IPS DF 6.9 (cell line): ENCODE data around the gene CMTM4.

ENCODE experiments used
- DNase-seq: peaks from one replicate; pipeline ENCODE4 v3.0.0-alpha.2; 2013; ENCODE audit warnings: low read depth, low spot score
- H3K27ac ChIP-seq: one replicate; pipeline ENCODE4 v1.5.1; 2013; ENCODE audit warnings: low read length, control low read depth
- H3K27me3 ChIP-seq: 2 replicates; pipeline ENCODE4 v1.6.1; 2013; ENCODE audit warnings: mild to moderate bottlenecking, low read length; ENCODE audit not compliant: control insufficient read depth, insufficient read depth
- H3K36me3 ChIP-seq: 2 replicates; pipeline ENCODE4 v1.6.1; 2013; ENCODE audit warnings: low read length; ENCODE audit not compliant: control insufficient read depth, insufficient read depth
- H3K4me1 ChIP-seq: 2 replicates; pipeline ENCODE4 v1.6.1; 2013; ENCODE audit warnings: low read length; ENCODE audit not compliant: control insufficient read depth, insufficient read depth
- H3K4me3 ChIP-seq: 2 replicates; pipeline ENCODE4 v1.5.1; 2013; ENCODE audit warnings: mild to moderate bottlenecking, low read length
- H3K9me3 ChIP-seq: 2 replicates; pipeline ENCODE4 v1.6.1; 2013; ENCODE audit warnings: low read length, inconsistent platforms; ENCODE audit not compliant: control insufficient read depth, insufficient read depth
- WGBS: extraction: QIAGEN DNeasy Blood & Tissue Kit; methylation state at CpG from one replicate; pipeline ENCODE4 v1.1.7; 2013; ENCODE audit warnings: mixed read lengths, missing lambda C conversion rate; ENCODE audit not compliant: insufficient read length, insufficient coverage; 5-methylcytosine and 5-hydroxymethylcytosine counted together

Gene CMTM4

DNA sequence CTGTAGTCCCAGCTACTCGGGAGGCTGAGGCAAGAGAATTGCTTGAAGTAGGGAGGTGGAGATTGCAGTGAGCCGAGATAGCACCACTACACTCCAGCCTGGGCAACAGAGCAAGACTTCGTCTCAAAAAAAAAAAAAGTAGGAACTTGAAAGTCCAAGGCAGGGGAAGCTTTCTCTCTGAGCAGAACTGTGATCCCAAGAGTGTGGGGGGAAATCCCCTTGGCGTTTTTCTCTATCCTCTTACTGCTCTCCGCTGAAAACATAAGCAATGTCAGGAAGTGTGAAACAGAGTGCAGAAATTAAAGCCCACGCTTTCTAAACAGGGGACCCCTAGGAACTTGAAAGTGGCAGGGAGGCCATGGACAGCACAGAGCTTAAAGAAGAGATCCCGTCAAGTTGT, 101.8 kb downstream of the CMTM4 start:
- no peak for DNase-seq
- Histone ChIP-seq H3K9me3 (no peaks in the 10 kb centered on the region), H3K4me3 (no peak overlapping the region), H3K4me1 (no peaks in the 10 kb centered on the region), H3K27ac (no peak overlapping the region), H3K27me3 (no peaks in the 10 kb centered on the region), H3K36me3 (no peaks in the 10 kb centered on the region)
- WGBS: no CpG with 5 or more reads among the region's 7 CpGs

DNA sequence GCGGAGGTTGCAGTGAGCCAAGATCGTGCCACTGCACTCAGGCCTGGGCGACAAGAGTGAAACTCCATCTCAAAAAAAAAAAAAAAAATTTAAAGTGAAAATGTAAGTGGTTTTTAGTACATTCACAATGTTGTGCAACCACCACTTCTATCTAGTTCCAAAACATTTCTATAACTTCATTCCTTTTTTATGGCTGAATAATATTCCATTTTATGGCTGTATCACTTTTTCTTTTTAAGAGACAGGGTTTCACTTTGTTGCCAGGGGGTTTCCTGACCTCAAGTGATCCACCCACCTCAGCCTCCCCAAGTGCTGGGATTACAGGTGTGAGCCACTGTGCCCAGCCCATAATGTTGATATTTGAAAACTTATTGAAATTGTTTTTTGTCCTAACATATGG, 103.7 kb downstream of the CMTM4 start:
- H3K4me1 ChIP-seq: no peaks in the 10 kb centered on the region
- no peaks in the 10 kb centered on the region for H3K9me3 ChIP-seq
- H3K27ac ChIP-seq: no peak overlapping the region
- no CpG with 5 or more reads among the region's 3 CpGs for WGBS
- DNase-seq: no peak
- H3K4me3 ChIP-seq: no peak overlapping the region
- no peaks in the 10 kb centered on the region for H3K27me3 ChIP-seq
- H3K36me3 ChIP-seq: no peaks in the 10 kb centered on the region

DNA sequence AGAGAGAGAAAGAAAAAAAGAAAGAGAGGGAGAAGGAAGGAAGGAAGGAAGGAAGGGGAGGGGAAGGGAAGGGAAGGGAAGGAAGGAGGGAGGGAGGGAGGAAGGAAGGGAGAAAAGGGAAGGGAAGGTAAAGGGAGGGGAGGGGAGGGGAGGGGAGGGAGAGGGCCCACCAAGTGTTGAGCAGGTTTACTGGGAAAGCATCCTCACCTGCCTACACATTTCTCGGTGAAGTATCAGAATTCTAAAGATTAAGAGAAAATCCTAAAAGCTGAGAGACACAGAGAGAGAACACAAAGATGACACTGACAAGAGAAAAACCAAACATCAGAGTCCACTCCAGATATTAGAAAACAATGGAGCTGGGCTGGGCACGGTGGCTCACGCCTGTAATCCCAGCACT, 104.3 kb downstream of the CMTM4 start:
- no peak for DNase-seq
- H3K27me3 ChIP-seq: no peaks in the 10 kb centered on the region
- no peaks in the 10 kb centered on the region for H3K4me1 ChIP-seq
- no peak overlapping the region for H3K27ac ChIP-seq
- H3K9me3 ChIP-seq: no peaks in the 10 kb centered on the region
- no CpG with 5 or more reads among the region's 3 CpGs for WGBS
- H3K4me3 ChIP-seq: no peak overlapping the region
- no peaks in the 10 kb centered on the region for H3K36me3 ChIP-seq

DNA sequence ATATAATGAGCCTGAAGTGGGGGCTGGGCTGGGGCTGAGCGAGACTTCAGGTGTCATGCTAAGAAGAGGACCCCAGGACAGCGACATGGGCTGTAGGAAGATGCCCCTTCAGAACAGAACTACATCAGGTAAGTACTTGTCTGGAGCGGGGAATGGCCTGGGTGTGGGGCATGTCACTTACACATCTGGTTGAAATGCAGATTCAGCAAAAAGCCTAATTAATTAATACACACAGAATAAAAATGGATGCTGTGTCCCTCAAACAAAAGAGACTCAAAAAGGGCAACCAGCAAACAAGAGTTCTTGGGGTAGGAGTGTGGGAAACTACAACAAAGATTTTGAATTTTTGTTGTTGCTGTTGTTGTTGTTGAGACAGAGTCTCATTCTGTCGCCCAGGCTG, 105.5 kb downstream of the CMTM4 start:
- H3K36me3 ChIP-seq: no peaks in the 10 kb centered on the region
- no peak overlapping the region for H3K4me3 ChIP-seq
- H3K9me3 ChIP-seq: no peaks in the 10 kb centered on the region
- no CpG with 5 or more reads among the region's 4 CpGs for WGBS
- H3K27me3 ChIP-seq: no peaks in the 10 kb centered on the region
- no peak overlapping the region for H3K27ac ChIP-seq
- no peak for DNase-seq
- H3K4me1 ChIP-seq: no peaks in the 10 kb centered on the region

DNA sequence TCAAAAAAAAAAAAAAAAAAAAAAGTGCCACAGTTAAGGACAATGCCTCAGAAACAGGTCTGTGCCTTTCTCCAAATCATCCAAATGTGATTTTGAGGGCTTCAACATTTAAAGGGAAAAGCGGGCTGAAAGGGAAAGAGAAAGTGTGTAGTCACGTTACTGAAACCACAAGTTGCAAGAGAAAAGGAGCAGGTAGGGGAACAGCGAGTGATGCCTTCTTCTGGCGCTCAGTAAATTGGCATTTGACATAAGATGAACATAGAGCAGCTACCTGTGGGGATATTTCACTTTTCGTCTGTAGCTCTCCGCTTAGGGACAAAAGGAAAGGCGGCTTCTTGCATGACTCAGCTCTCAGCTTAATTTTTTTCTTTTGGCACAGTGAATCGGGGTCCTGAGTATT, 106.2 kb downstream of the CMTM4 start:
- WGBS: no CpG with 5 or more reads among the region's 8 CpGs
- no peaks in the 10 kb centered on the region for H3K9me3 ChIP-seq
- H3K4me3 ChIP-seq: no peak overlapping the region
- no peaks in the 10 kb centered on the region for H3K4me1 ChIP-seq
- H3K36me3 ChIP-seq: no peaks in the 10 kb centered on the region
- no peak overlapping the region for H3K27ac ChIP-seq
- no peaks in the 10 kb centered on the region for H3K27me3 ChIP-seq
- no peak for DNase-seq

DNA sequence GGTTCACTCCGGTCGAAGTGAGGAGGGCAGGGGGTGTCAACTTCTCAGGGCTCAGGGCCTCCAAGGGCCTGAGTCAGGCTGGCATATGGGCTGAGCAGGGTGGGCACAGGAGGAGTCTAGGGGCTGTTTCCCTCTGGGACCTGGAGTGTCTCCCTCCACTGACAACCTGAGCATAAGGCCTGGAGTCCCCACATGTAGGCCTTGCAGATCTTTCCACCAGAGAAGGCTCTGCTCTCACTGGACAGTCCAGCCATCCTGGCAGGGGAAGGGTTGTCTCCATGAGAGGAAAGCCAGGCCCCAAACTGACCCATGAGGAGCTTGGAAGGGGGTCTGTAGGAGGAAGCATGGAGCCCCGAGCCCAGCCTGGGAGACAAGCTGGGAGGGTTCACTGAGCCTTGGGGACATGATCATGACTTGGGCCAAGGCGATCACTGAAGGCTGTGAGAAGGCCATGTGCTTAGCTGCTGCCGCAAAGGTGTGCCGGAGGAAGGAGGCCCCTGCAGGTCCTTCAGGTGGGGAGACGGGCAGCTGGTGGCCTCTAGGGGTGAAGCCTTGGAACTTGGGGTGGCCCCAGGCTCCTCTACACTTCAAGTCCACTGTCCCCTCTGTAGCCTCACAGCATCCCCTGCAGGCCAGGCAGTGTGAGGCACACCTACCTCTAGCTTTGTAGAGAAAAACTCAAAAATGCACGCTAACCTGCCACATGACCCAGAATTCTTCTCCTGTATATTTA, 107.4 kb downstream of the CMTM4 start:
- no peaks in the 10 kb centered on the region for H3K4me1 ChIP-seq
- H3K9me3 ChIP-seq: no peaks in the 10 kb centered on the region
- no peak overlapping the region for H3K4me3 ChIP-seq
- H3K27ac ChIP-seq: no peak overlapping the region
- H3K27me3 ChIP-seq: no peaks in the 10 kb centered on the region
- WGBS: no CpG with 5 or more reads among the region's 8 CpGs
- DNase-seq: no peak
- no peaks in the 10 kb centered on the region for H3K36me3 ChIP-seq

DNA sequence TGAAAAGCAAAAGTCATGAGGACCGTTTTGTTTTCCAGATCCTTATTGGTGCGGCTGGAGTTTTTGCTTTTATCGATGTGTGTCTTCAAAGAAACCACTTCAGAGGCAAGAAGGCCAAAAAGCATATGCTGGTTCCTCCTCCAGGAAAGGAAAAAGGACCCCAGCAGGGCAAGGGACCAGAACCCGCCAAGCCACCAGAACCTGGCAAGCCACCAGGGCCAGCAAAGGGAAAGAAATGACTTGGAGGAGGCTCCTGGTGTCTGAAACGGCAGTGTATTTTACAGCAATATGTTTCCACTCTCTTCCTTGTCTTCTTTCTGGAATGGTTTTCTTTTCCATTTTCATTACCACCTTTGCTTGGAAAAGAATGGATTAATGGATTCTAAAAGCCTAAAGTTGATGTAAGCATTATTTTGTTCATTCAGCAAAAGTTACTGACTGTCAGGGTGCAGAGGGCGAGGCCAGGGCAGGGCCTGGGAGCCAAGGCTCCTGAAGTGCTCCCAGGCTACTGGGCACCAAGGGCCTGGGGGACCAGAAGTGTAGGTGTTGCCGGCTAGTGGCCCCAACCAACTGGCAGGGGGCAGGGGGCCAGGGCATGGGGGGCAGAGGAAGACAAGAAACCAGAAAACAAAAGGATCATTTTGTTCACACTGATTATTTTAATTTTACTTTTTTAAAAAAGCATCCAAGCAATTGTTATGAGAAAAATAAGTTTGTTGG, 108.5 kb downstream of the CMTM4 start:
- Histone ChIP-seq H3K27ac (no peak overlapping the region), H3K9me3 (no peaks in the 10 kb centered on the region), H3K27me3 (no peaks in the 10 kb centered on the region), H3K36me3 (no peaks in the 10 kb centered on the region), H3K4me3 (no peak overlapping the region), H3K4me1 (no peaks in the 10 kb centered on the region)
- no peak for DNase-seq
- no CpG with 5 or more reads among the region's 7 CpGs for WGBS

DNA sequence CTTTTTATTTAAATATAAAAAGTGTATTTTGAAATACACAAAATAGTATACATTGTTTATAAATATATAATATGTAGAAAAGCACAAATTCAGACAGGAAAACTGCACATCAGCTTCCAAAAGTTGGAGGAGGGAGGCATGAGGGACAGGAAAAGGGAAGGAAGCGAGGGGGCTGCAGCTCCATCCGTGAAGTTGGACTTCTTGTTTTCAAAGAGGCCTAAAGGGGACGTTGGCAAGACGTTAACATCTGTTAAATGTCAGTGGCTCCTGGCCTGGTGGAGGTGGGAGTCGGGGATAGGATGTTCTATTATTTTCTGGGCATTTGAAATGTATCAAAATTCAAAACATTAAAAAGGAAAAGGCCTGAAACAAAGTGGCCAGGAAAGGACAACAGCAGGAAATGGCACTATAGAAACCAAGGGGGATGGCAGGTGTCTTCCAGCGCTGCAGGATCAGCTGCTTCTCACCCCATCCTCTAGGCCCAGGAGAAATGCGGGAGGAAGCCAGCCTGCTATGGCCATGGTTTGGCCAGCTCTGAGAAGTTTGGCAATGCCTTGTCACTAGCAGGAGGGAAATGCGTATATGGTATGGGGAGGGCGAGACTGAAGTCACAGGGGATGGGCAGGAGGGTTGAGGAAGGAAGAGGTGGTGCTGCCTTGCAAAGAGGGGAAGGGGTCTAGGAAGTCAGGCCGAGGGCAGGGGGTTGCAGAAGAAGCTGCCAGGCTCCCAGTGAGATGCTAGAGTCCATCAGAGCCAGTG, 110.9 kb downstream of the CMTM4 start:
- Histone ChIP-seq H3K27me3 (no peaks in the 10 kb centered on the region), H3K9me3 (no peaks in the 10 kb centered on the region), H3K27ac (no peak overlapping the region), H3K4me3 (no peak overlapping the region), H3K4me1 (peaks cover 2% of the 10 kb centered on the region; the same call in 1 of the 2 replicates), H3K36me3 (no peaks in the 10 kb centered on the region)
- no peak for DNase-seq
- no CpG with 5 or more reads among the region's 10 CpGs for WGBS

DNA sequence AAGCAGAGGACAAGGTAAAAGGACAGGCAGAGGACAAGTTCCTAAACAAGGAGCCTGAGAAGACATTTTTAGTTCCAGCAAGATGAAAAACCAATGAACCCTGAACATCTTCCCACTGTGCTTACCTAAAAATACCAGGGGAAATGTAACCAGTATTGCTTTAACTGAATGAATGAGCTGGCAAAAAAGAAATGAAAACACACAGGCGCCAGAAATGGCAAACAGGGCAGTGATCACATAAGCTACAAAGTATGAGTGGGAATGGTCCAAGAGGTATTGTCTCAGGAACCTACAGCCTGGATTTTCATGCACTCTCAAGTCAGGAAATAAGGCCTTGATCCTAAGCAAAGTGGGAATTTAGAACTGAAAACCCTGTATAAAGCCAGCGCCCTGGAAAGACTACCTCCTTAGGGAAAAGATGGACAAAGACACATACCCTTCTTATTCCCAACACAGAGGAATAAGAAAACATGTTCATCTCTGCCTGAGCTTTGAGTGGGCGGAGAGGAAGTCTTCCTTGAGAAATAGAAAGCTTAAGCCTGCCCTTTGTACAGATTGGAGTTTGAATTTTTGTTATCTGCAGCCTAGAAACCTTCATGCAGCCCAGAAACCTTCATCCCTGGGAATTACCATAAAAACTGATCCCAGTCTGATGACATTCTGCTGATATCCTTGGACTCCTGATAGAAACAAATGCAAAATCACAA, 115.1 kb downstream of the CMTM4 start:
- WGBS: no CpG with 5 or more reads among the region's 3 CpGs
- Histone ChIP-seq H3K4me3 (no peak overlapping the region), H3K9me3 (no peaks in the 10 kb centered on the region), H3K36me3 (no peaks in the 10 kb centered on the region), H3K4me1 (peaks cover 2% of the 10 kb centered on the region; the same call in 1 of the 2 replicates), H3K27me3 (peaks cover 27% of the 10 kb centered on the region), H3K27ac (no peak overlapping the region)
- DNase-seq: no peak

DNA sequence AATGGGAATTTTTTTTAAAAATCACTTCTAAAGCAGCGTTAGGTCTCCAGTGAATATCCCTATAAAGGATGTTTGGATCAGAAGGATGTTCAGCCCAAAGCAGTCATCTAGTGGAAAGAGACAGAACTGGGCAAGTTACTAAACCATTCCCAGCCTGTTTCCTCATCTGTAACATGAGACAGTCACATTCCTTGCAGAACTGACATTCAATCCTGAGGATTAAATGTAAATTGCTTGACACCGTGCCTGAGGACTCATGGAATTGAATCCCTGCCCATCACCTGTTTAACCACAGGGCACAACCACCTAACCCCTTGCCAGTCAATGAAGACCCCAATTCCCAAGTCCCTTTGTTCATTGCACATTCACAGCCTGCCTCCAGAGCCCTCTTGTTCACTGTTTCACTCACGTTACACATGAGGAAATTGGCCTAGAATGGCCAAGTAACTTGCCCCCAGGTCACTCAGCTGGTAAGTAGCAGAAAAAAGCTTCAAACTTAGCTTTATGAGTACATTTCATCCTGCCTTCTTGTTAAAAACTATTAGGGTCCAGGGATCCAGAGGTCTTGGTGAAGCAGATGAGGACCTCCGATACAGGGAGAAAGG, 115.8 kb downstream of the CMTM4 start:
- no peaks in the 10 kb centered on the region for H3K9me3 ChIP-seq
- H3K27ac ChIP-seq: no peak overlapping the region
- H3K4me1 ChIP-seq: peaks cover 2% of the 10 kb centered on the region; the same call in 1 of the 2 replicates
- H3K27me3 ChIP-seq: peaks cover 27% of the 10 kb centered on the region
- no CpG with 5 or more reads among the region's 4 CpGs for WGBS
- H3K36me3 ChIP-seq: no peaks in the 10 kb centered on the region
- no peak overlapping the region for H3K4me3 ChIP-seq
- no peak for DNase-seq
